Measurements from ENCODE around the gene GTPBP6.

DNA sequence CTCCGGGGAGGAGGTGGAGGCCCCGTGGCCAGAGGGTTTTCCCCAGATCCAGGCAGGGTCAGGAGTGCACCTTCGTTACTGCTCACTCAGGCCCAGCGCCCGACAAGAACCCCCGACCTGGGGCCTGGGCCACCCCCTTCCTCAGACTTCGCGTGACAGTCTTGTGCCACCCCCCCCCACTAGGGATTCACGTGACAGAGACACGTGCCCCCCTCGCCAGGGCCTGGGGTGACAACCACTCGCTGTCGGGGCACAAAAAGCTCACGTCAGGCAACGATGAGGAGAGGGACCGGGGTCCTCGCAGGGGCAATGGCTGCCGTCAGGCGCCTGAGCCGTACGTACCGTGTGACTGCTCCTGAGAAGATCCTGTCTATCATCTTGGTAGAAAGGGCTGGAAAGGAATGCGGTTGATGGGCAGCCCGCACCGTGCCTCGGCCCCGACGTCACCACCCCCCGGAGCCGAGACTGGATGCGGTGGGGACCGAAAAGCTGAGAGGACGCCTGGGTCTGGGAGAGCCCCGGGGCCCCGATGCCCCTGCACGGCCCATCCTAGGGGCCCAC lies 23.0 kb upstream of the GTPBP6 start:
- TF ChIP-seq, protein P1, sequence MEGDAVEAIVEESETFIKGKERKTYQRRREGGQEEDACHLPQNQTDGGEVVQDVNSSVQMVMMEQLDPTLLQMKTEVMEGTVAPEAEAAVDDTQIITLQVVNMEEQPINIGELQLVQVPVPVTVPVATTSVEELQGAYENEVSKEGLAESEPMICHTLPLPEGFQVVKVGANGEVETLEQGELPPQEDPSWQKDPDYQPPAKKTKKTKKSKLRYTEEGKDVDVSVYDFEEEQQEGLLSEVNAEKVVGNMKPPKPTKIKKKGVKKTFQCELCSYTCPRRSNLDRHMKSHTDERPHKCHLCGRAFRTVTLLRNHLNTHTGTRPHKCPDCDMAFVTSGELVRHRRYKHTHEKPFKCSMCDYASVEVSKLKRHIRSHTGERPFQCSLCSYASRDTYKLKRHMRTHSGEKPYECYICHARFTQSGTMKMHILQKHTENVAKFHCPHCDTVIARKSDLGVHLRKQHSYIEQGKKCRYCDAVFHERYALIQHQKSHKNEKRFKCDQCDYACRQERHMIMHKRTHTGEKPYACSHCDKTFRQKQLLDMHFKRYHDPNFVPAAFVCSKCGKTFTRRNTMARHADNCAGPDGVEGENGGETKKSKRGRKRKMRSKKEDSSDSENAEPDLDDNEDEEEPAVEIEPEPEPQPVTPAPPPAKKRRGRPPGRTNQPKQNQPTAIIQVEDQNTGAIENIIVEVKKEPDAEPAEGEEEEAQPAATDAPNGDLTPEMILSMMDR (IDR thresholded peaks at IDR 0.05; ENCODE audit: low read depth, low read length, poor library complexity, severe bottlenecking): no peak
- TF ChIP-seq EZH2phosphoT487 (IDR thresholded peaks at IDR 0.05; ENCODE audit: borderline replicate concordance, low read length): no peak

Data from DOHH2 (cell line).